OCI-LY1 (cell line): Measurements from ENCODE around the gene ZNF346.

Experiments used
- H2AFZ ChIP-seq: fragments of 200-600 bp; sonication (generic), shearing (Covaris generic); 2 replicates; pipeline ENCODE4 v1.6.0; 2014; ENCODE audit warnings: antibody characterized with exemption, mild to moderate bottlenecking, low read length
- H3F3A ChIP-seq: fragments of 200-600 bp; sonication (generic), shearing (Covaris generic); 2 replicates; pipeline ENCODE4 v1.6.0; 2014; ENCODE audit warnings: mild to moderate bottlenecking, antibody characterized with exemption, low read length, moderate library complexity; ENCODE audit not compliant: insufficient read depth
- H3K27ac ChIP-seq: fragments of 200-600 bp; sonication (generic); 2 replicates; pipeline ENCODE4 v1.5.1; 2014; ENCODE audit warnings: low read length, mixed run types, mild to moderate bottlenecking, low read depth; ENCODE audit not compliant: poor library complexity, severe bottlenecking
- H3K27me3 ChIP-seq: fragments of 200-600 bp; sonication (generic); 2 replicates; pipeline ENCODE4 v1.6.0; 2014; ENCODE audit warnings: antibody characterized with exemption, mild to moderate bottlenecking, low read length, moderate library complexity; ENCODE audit not compliant: insufficient read depth
- H3K36me3 ChIP-seq: fragments of 200-600 bp; sonication (generic); 2 replicates; pipeline ENCODE4 v1.6.1; 2014; ENCODE audit warnings: mild to moderate bottlenecking, antibody characterized with exemption, low read length, moderate library complexity, mixed read lengths; ENCODE audit not compliant: insufficient read depth
- H3K4me1 ChIP-seq: fragments of 200-600 bp; sonication (generic); 2 replicates; pipeline ENCODE4 v1.5.1; 2014; ENCODE audit warnings: mild to moderate bottlenecking, low read length, moderate library complexity; ENCODE audit not compliant: insufficient read depth, severe bottlenecking
- H3K4me2 ChIP-seq: fragments of 200-600 bp; sonication (generic), shearing (Covaris generic); 2 replicates; pipeline ENCODE4 v1.6.1; 2014; ENCODE audit warnings: low read length
- H3K4me3 ChIP-seq: fragments of 200-600 bp; sonication (generic); 2 replicates; pipeline ENCODE4 v1.5.1; 2014; ENCODE audit warnings: low read length, low read depth, mild to moderate bottlenecking, mixed read lengths; ENCODE audit not compliant: poor library complexity, severe bottlenecking
- H3K79me2 ChIP-seq: fragments of 200-600 bp; shearing (Covaris generic); 2 replicates; pipeline ENCODE4 v1.6.1; 2016; ENCODE audit warnings: mixed run types, low read length, mixed read lengths; ENCODE audit not compliant: insufficient read depth
- H3K9ac ChIP-seq: fragments of 200-600 bp; sonication (generic), shearing (Covaris generic); 2 replicates; pipeline ENCODE4 v1.6.1; 2014; ENCODE audit warnings: mild to moderate bottlenecking, low read length, mixed read lengths
- H3K9me2 ChIP-seq: fragments of 200-600 bp; sonication (generic), shearing (Covaris generic); 2 replicates; pipeline ENCODE4 v1.6.1; 2014; ENCODE audit warnings: low read depth, mild to moderate bottlenecking, low read length, mixed read lengths
- H3K9me3 ChIP-seq: fragments of 200-600 bp; shearing (Covaris generic); 2 replicates; pipeline ENCODE4 v1.6.1; 2014; ENCODE audit warnings: low read length, mixed read lengths
- H4K20me1 ChIP-seq: fragments of 200-600 bp; sonication (generic), shearing (Covaris generic); 2 replicates; pipeline ENCODE4 v1.6.0; 2016; ENCODE audit warnings: mild to moderate bottlenecking, low read length; ENCODE audit not compliant: insufficient read depth
- EZH2 ChIP-seq: fragments of 200-600 bp; sonication (generic), shearing (Covaris generic); IDR thresholded peaks from 2 replicates; pipeline ENCODE4 v1.8.0; 2017; ENCODE audit warnings: borderline replicate concordance, mixed run types, mild to moderate bottlenecking, antibody characterized with exemption, low read length, moderate library complexity, mixed read lengths
- TF ChIP-seq, protein P1 (sequence below): fragments of 200-600 bp; sonication (generic), shearing (Covaris generic); IDR thresholded peaks from 2 replicates; pipeline ENCODE4 v1.5.1; 2017; ENCODE audit warnings: mild to moderate bottlenecking, antibody characterized with exemption, low read length, moderate library complexity, mixed read lengths

Gene ZNF346

DNA sequence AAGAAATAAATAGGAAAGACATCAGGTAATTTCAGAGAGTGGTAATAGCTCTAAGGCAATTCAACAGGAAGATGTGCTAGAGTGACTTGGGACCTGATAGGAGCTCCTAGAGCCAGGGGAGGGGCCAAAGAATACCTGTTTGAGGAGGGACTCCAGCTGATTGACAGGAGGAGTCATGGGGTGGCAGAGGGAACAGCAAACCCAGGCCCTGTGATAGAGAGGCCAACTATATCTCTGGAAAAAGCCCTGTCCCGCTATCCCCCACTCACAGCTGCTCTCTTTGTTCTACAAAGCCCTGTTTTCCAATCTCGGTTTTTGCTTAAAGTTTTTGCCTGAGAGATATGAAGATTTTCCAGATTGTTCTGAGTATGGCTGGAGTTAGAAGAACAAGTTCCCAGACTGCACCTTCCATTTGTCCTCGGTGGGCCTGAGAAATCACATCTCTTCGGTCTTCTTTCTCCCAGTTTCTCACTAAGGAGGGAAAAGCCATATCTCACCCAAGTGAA lies 102.0 kb downstream of the ZNF346 start:
- Histone ChIP-seq H3K9me2 (no peaks in the 10 kb centered on the region), H3K27ac (peak overlapping the region; percentile 84), H3K9ac (peak overlapping the region; percentile 55), H3K4me2 (peak overlapping the region; percentile 66), H3F3A (no peaks in the 10 kb centered on the region; the same call in 1 of the 2 replicates), H3K36me3 (no peaks in the 10 kb centered on the region), H4K20me1 (no peaks in the 10 kb centered on the region), H3K27me3 (no peaks in the 10 kb centered on the region), H3K4me1 (peaks cover 23% of the 10 kb centered on the region), H3K79me2 (no peaks in the 10 kb centered on the region), H2AFZ (peak overlapping the region; percentile 94; the same call in 1 of the 2 replicates), H3K4me3 (peak overlapping the region; percentile 34), H3K9me3 (no peaks in the 10 kb centered on the region)
- TF ChIP-seq, protein P1, sequence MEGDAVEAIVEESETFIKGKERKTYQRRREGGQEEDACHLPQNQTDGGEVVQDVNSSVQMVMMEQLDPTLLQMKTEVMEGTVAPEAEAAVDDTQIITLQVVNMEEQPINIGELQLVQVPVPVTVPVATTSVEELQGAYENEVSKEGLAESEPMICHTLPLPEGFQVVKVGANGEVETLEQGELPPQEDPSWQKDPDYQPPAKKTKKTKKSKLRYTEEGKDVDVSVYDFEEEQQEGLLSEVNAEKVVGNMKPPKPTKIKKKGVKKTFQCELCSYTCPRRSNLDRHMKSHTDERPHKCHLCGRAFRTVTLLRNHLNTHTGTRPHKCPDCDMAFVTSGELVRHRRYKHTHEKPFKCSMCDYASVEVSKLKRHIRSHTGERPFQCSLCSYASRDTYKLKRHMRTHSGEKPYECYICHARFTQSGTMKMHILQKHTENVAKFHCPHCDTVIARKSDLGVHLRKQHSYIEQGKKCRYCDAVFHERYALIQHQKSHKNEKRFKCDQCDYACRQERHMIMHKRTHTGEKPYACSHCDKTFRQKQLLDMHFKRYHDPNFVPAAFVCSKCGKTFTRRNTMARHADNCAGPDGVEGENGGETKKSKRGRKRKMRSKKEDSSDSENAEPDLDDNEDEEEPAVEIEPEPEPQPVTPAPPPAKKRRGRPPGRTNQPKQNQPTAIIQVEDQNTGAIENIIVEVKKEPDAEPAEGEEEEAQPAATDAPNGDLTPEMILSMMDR, result no peak
- no peak for TF ChIP-seq EZH2

GRCh38 chr5:177126771-177127170 lies 104.3 kb downstream of the ZNF346 start:
- Histone ChIP-seq H3K9ac (no peak overlapping the region), H2AFZ (no peak overlapping the region), H3K4me1 (peaks cover 23% of the 10 kb centered on the region), H3F3A (no peaks in the 10 kb centered on the region; the same call in 1 of the 2 replicates), H3K79me2 (no peaks in the 10 kb centered on the region), H3K27ac (no peak overlapping the region), H3K9me2 (no peaks in the 10 kb centered on the region), H4K20me1 (no peaks in the 10 kb centered on the region), H3K9me3 (no peaks in the 10 kb centered on the region), H3K27me3 (no peaks in the 10 kb centered on the region), H3K4me2 (no peak overlapping the region), H3K4me3 (no peak overlapping the region), H3K36me3 (no peaks in the 10 kb centered on the region)
- TF ChIP-seq, protein P1, result no peak

GRCh38 chr5:177128551-177128981 lies 106.1 kb downstream of the ZNF346 start:
- Histone ChIP-seq H3F3A (no peaks in the 10 kb centered on the region; the same call in 1 of the 2 replicates), H3K4me1 (peaks cover 30% of the 10 kb centered on the region), H3K9me3 (no peaks in the 10 kb centered on the region)

More at GRCh38 chr5:177128551-177128981, 106.1 kb downstream of the ZNF346 start:
- no peak overlapping the region for H3K4me2 ChIP-seq
- no peaks in the 10 kb centered on the region for H3K36me3 ChIP-seq
- H3K9ac ChIP-seq, result no peak overlapping the region
- no peak overlapping the region for H2AFZ ChIP-seq
- H3K27ac ChIP-seq, result no peak overlapping the region
- no peaks in the 10 kb centered on the region for H3K79me2 ChIP-seq
- H3K27me3 ChIP-seq, result no peaks in the 10 kb centered on the region
- H3K9me2 ChIP-seq, result no peaks in the 10 kb centered on the region
- H3K4me3 ChIP-seq, result no peak overlapping the region
- TF ChIP-seq EZH2, result no peak
- TF ChIP-seq, protein P1, result no peak
- no peaks in the 10 kb centered on the region for H4K20me1 ChIP-seq
